HG03571 (cell line): Measurements from ENCODE around the gene HSPB3.
"Not testable (repeated sequence)": the region's sequence is repeated elsewhere in the genome, so short reads cannot be mapped to it uniquely, and the experiment has no call there.

Experiments used
- ATAC-seq: cut with Tn5 transposase; IDR thresholded peaks from one replicate; pipeline ENCODE4 v1.9.1; 2021; ENCODE audit not compliant: unreplicated experiment

The HSPB3 gene

GRCh38 chr5:54454602-54455001 lies 897 bp upstream of the HSPB3 start:
- no peak for ATAC-seq

- no peak for ATAC-seq
These were observed 1.8 kb downstream of the HSPB3 start for GRCh38 chr5:54457094-54457862.

GRCh38 chr5:54458221-54458620 lies 2.7 kb downstream of the HSPB3 start:
- no peak for ATAC-seq

GRCh38 chr5:54460181-54460919 lies 4.9 kb downstream of the HSPB3 start:
- no peak for ATAC-seq

- no peak for ATAC-seq
These were observed 6.8 kb downstream of the HSPB3 start for GRCh38 chr5:54462281-54462680.

- ATAC-seq: no peak
These were observed 8.2 kb downstream of the HSPB3 start for GRCh38 chr5:54463713-54464112.

GRCh38 chr5:54469622-54470021 lies 14.1 kb downstream of the HSPB3 start:
- ATAC-seq: peak; percentile 60

GRCh38 chr5:54470128-54470527 lies 14.6 kb downstream of the HSPB3 start:
- peak; percentile 9 for ATAC-seq

GRCh38 chr5:54470677-54471076 lies 15.2 kb downstream of the HSPB3 start:
- no peak for ATAC-seq

- no peak for ATAC-seq
These were observed 15.9 kb downstream of the HSPB3 start for GRCh38 chr5:54471398-54471797.

GRCh38 chr5:54476682-54477081 lies 21.2 kb downstream of the HSPB3 start:
- ATAC-seq: no peak

- ATAC-seq: no peak
These were observed 22.5 kb downstream of the HSPB3 start for GRCh38 chr5:54477941-54478478.

GRCh38 chr5:54480296-54480695 lies 24.8 kb downstream of the HSPB3 start:
- no peak for ATAC-seq

GRCh38 chr5:54484219-54484894 lies 28.9 kb downstream of the HSPB3 start:
- ATAC-seq: no peak

- not testable (repeated sequence) for ATAC-seq
These were observed 30.2 kb downstream of the HSPB3 start for GRCh38 chr5:54485659-54486058.

- ATAC-seq: not testable (repeated sequence)
These were observed 34.1 kb downstream of the HSPB3 start for GRCh38 chr5:54489648-54489979.

GRCh38 chr5:54491326-54491725 lies 35.8 kb downstream of the HSPB3 start:
- ATAC-seq: no peak

GRCh38 chr5:54492178-54492577 lies 36.7 kb downstream of the HSPB3 start:
- no peak for ATAC-seq

- no peak for ATAC-seq
These were observed 39.5 kb downstream of the HSPB3 start for GRCh38 chr5:54495027-54495426.
